Liver (tissue), 9 donors: ENCODE measurements around the gene NAIF1. TPM values are rescaled to one million over a fixed set of nuclear protein-coding genes. Genes with fewer than 3 reads are reported as not detected.
A peak's percentile ranks its signal among the peaks of the same experiment; 100 is the strongest.

Experiments
- DNase-seq: peaks from one replicate; pipeline ENCODE4 v3.0.0-alpha.2; 2017; ENCODE audit warnings: low spot score
- H3K27ac ChIP-seq, 2 donors: one replicate each; pipeline ENCODE4 v1.7.0; 2013; ENCODE audit warnings: inconsistent platforms in 2 of 2, low read length in 2 of 2, control low read depth in 1 of 2, low read depth in 1 of 2, mild to moderate bottlenecking in 1 of 2
- H3K27me3 ChIP-seq, 4 donors: one replicate each; pipeline versions ENCODE4 v1.6.1 to v1.7.0; 2013; ENCODE audit warnings: low read length in 3 of 4, inconsistent platforms in 1 of 4, mild to moderate bottlenecking in 1 of 4, moderate library complexity in 1 of 4; ENCODE audit not compliant: control insufficient read depth in 4 of 4, insufficient read depth in 4 of 4
- H3K36me3 ChIP-seq, 4 donors: one replicate each; pipeline versions ENCODE4 v1.6.1 to v1.7.0; 2013; ENCODE audit warnings: low read length in 3 of 4, mild to moderate bottlenecking in 3 of 4, low read depth in 1 of 4, moderate library complexity in 1 of 4; ENCODE audit not compliant: control insufficient read depth in 4 of 4, insufficient read depth in 3 of 4
- H3K4me1 ChIP-seq, 4 donors: one replicate each; pipeline versions ENCODE4 v1.6.1 to v1.7.0; 2013; ENCODE audit warnings: low read length in 3 of 4, mild to moderate bottlenecking in 3 of 4, moderate library complexity in 1 of 4; ENCODE audit not compliant: control insufficient read depth in 4 of 4, insufficient read depth in 4 of 4
- H3K4me3 ChIP-seq, 3 donors: one replicate each; pipeline versions ENCODE4 v1.6.1 to v1.7.0; 2013; ENCODE audit warnings: low read length in 3 of 3, control low read depth in 1 of 3, low read depth in 1 of 3, mild to moderate bottlenecking in 1 of 3
- H3K9ac ChIP-seq, 2 donors: one replicate each; pipeline ENCODE4 v1.7.0; 2013; ENCODE audit warnings: low read length in 2 of 2, mild to moderate bottlenecking in 2 of 2, moderate library complexity in 2 of 2, control low read depth in 1 of 2, low read depth in 1 of 2
- H3K9me3 ChIP-seq, 4 donors: one replicate each; pipeline versions ENCODE4 v1.6.1 to v1.7.0; 2013; ENCODE audit warnings: low read length in 3 of 4; ENCODE audit not compliant: control insufficient read depth in 4 of 4
- ATF3 ChIP-seq: IDR thresholded peaks from 2 replicates; pipeline ENCODE4 v1.6.1; 2016; ENCODE audit warnings: antibody characterized with exemption
- CTCF ChIP-seq: fragments of 150-350 bp; IDR thresholded peaks from 2 replicates; pipeline ENCODE4 v1.5.1; 2017; ENCODE audit warnings: improper control_type of control experiment, low read depth, low read length; ENCODE audit not compliant: missing input control
- EGR1 ChIP-seq, 2 donors: IDR thresholded peaks; 2 replicates each; pipeline ENCODE4 v1.6.1; 2016 to 2018; ENCODE audit warnings: antibody characterized with exemption in 2 of 2, low read depth in 2 of 2
- FOXA1 ChIP-seq: IDR thresholded peaks from 2 replicates; pipeline ENCODE4 v1.6.1; 2016; ENCODE audit warnings: antibody characterized with exemption
- FOXA2 ChIP-seq: IDR thresholded peaks from 2 replicates; pipeline ENCODE4 v1.6.1; 2016; ENCODE audit warnings: antibody characterized with exemption
- GABPA ChIP-seq, 2 donors: IDR thresholded peaks in 1 of 2; conservative IDR thresholded peaks in 1 of 2; 2 replicates each; pipeline ENCODE4 v1.6.1; 2016; ENCODE audit warnings: antibody characterized with exemption in 2 of 2, mild to moderate bottlenecking in 1 of 2, moderate library complexity in 1 of 2
- HNF4A ChIP-seq, 2 donors: conservative IDR thresholded peaks; 2 replicates each; pipeline ENCODE4 v1.6.1; 2016; ENCODE audit warnings: antibody characterized with exemption in 2 of 2, mild to moderate bottlenecking in 2 of 2
- HNF4G ChIP-seq: IDR thresholded peaks from 2 replicates; pipeline ENCODE4 v1.6.1; 2016; ENCODE audit warnings: antibody characterized with exemption
- JUND ChIP-seq, 2 donors: IDR thresholded peaks; 2 replicates each; pipeline ENCODE4 v1.6.1; 2016; ENCODE audit warnings: antibody characterized with exemption in 2 of 2
- MAX ChIP-seq: IDR thresholded peaks from 2 replicates; pipeline ENCODE4 v1.6.1; 2016; ENCODE audit warnings: antibody characterized with exemption
- NR2F2 ChIP-seq: IDR thresholded peaks from 2 replicates; pipeline ENCODE4 v1.6.1; 2016; ENCODE audit warnings: antibody characterized with exemption
- RAD21 ChIP-seq, 2 donors: IDR thresholded peaks; 2 replicates each; pipeline ENCODE4 v1.6.1; 2016; ENCODE audit warnings: antibody characterized with exemption in 2 of 2, mild to moderate bottlenecking in 2 of 2
- REST ChIP-seq: IDR thresholded peaks from 2 replicates; pipeline ENCODE4 v1.6.1; 2016; ENCODE audit warnings: antibody characterized with exemption, mild to moderate bottlenecking
- RXRA ChIP-seq, 2 donors: IDR thresholded peaks; 2 replicates each; pipeline ENCODE4 v1.6.1; 2017 to 2018; ENCODE audit warnings: antibody characterized with exemption in 2 of 2, mild to moderate bottlenecking in 1 of 2
- SP1 ChIP-seq: IDR thresholded peaks from 2 replicates; pipeline ENCODE4 v1.6.1; 2018; ENCODE audit warnings: antibody characterized with exemption, mild to moderate bottlenecking
- TAF1 ChIP-seq: conservative IDR thresholded peaks from 2 replicates; pipeline ENCODE4 v1.6.1; 2016; ENCODE audit warnings: antibody characterized with exemption, mild to moderate bottlenecking
- YY1 ChIP-seq: IDR thresholded peaks from 2 replicates; pipeline ENCODE4 v1.6.1; 2016; ENCODE audit warnings: antibody characterized with exemption, mild to moderate bottlenecking
- ZBTB33 ChIP-seq: IDR thresholded peaks from 2 replicates; pipeline ENCODE4 v1.6.1; 2016; ENCODE audit warnings: antibody characterized with exemption
- WGBS: extraction: QIAGEN DNeasy Blood & Tissue Kit; methylation state at CpG from one replicate; pipeline ENCODE4 v1.1.7; 2013; 5-methylcytosine and 5-hydroxymethylcytosine counted together
- polyA plus RNA-seq, 2 donors: library from polyadenylated mRNA; stranded (reverse) in 1 of 2; unstranded in 1 of 2; fragments of 200-250 nt in 1 of 2; fragments of >200 nt in 1 of 2; fragmentation: Nextera tagmentation in 1 of 2; extraction: Ambion mirVana in 1 of 2; gene quantifications; one replicate each; pipeline versions ENCODE4 v1.2.1 to v1.2.3, GENCODE V29; 2013 to 2015
- total RNA-seq, 2 donors: library from RNA; depleted of rRNA; stranded (reverse); fragments of >200 nt; gene quantifications; one replicate each; pipeline ENCODE4 v1.2.3, GENCODE V29; 2014
- donor health status: healthy.
- donor health status: healthy.
- donor health status: healthy.
- donor health status: healthy.
- donor health status: healthy.

Gene NAIF1
- total RNA-seq (1 to 10 TPM; 4.6 to 6.5 TPM), polyA plus RNA-seq (1 to 10 TPM; 2.5 to 4.8 TPM)

- H3K4me1 ChIP-seq: peaks cover 19 to 49% (median 31%) of the 10 kb centered on the region in 4 donors
These were observed at the start of gene NAIF1 for GRCh38 chr9:128066713-128067644. NAIF1 (minus strand) TSS chr9:128067320; CDS start chr9:128067101, 219 bp downstream.

More at GRCh38 chr9:128066713-128067644, at the start of gene NAIF1:
- TF ChIP-seq TAF1 (no peak), REST (no peak), FOXA1 (no peak), CTCF (no peak), FOXA2 (no peak), JUND (IDR thresholded peaks at IDR 0.05) (no peak), ZBTB33 (no peak), EGR1 (IDR thresholded peaks at IDR 0.05; ENCODE audit: low read depth in 2 of 2) (peak; percentile 94), ATF3 (peak; percentile 11), GABPA (IDR thresholded peaks at IDR 0.05 in 1 of 2, conservative IDR thresholded peaks at IDR 0.05 in 1 of 2) (peak; percentile 75 to 90), HNF4A (conservative IDR thresholded peaks at IDR 0.05) (no peak), SP1 (peak; percentile 99), NR2F2 (no peak), HNF4G (no peak), RAD21 (IDR thresholded peaks at IDR 0.05) (no peak), MAX (no peak), YY1 (peak; percentile 84), RXRA (IDR thresholded peaks at IDR 0.05) (no peak)
- Histone ChIP-seq H3K27me3 (no peaks in the 10 kb centered on the region), H3K9me3 (no peaks in the 10 kb centered on the region), H3K4me3 (peak within 1 kb of the TSS; percentile 73 to 95 (median 74)), H3K27ac (peak within 1 kb of the TSS; percentile 99 to 100), H3K9ac (peak within 1 kb of the TSS; percentile 79 to 97), H3K36me3 (peaks cover 0 to 3% (median 0%) of the 10 kb centered on the region in 4 donors)
- DNase-seq: peak; percentile 95
- WGBS: 37% methylated on average over 54 of the region's 54 CpGs
